HG02571 (cell line): ENCODE data around the gene PSMA1.
"Not testable (repeated sequence)": the region's sequence is repeated elsewhere in the genome, so short reads cannot be mapped to it uniquely, and the experiment has no call there.

Experiments used
- ATAC-seq: cut with Tn5 transposase; IDR thresholded peaks from one replicate; pipeline ENCODE4 v1.9.1; 2021; ENCODE audit warnings: mild to moderate bottlenecking, moderate library complexity; ENCODE audit not compliant: unreplicated experiment

PSMA1 gene

GRCh38 chr11:14519917-14520746, at the start of gene PSMA1:
PSMA1 (minus strand) TSS chr11:14520386; CDS start chr11:14520299, 87 bp downstream.
- peak; percentile 89 for ATAC-seq

- not testable (repeated sequence) for ATAC-seq
Observed at GRCh38 chr11:14569516-14569915, 49.3 kb upstream of the PSMA1 start.

DNA sequence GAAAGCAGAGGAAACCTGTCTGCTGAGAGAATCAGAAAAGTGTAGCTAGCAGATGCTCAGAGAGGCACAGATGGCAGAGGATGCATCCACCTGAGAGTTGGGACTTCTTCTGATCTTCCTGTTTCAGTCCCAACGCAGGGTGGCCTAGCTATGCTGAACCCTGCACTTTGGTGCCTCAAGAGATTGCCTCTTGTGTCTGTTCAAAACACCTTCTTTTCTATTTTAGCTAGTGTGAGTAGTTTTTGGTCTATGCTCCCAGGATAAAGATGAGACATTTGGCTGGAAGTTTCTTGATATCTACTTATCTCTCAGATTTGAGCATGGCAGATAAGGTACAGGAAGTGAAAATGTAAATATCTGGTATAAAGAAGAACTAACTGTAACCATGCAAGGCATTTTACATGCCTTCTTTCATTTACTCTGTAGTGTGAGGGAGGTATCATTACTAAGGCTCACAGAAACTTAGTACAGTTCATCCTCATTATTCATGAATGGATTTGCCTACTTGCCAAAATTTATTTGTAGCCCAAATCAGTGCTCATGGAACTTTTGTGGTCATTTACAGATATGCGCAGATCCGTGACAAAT, 47.0 kb upstream of the PSMA1 start:
- no peak for ATAC-seq

DNA sequence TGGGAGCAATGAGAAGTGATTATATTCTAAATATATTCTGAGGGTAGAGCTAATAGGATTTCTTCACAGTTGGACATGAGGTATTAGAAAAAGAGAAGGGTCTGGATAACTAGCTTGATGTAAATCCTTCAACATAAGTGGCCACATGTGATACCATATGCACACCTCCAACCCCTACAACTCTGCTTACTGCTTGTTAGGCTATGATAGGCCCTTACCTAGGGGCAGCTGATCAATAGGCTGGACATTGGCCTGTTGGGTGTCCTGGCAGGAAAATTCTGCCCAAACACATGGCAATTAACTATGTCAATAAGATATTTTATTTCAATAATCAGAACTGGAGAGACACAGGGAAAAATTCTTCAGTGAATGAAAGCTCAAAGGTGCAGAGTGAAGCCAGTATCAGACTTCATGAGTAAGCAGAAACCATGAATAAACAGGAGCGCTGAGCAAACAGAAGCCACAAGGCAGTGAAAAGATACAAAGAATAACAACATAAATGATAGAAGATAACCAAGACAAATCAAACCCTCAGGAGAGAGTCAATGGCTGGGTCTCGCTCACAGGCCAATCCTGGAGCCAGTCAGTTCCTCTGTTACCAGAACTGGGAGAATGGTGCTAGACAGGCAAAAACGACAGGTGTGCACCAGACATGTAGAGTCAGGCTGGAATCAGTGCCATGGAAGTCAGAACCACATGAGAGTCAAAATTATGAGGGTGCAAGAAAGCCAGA, 46.3 kb upstream of the PSMA1 start:
- ATAC-seq: no peak

DNA sequence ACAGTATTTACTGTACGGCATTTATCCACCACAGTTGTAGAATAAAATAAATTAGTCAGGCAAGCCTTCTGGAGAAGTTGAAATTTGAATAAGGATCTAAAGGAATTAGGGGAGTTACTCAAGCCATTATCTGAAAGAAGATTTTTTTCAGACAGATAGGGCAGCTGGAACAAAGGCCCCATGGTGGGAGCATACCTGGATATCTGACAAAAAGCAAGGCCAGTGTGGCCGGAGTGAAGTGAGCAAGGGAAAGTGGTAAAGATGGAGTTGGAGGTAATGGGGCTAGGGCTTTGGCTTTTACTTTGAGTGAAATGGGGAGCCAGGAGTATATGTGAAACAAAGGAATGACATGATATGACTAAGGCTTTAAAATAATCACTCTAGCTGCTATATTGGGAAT, 45.7 kb upstream of the PSMA1 start:
- no peak for ATAC-seq

DNA sequence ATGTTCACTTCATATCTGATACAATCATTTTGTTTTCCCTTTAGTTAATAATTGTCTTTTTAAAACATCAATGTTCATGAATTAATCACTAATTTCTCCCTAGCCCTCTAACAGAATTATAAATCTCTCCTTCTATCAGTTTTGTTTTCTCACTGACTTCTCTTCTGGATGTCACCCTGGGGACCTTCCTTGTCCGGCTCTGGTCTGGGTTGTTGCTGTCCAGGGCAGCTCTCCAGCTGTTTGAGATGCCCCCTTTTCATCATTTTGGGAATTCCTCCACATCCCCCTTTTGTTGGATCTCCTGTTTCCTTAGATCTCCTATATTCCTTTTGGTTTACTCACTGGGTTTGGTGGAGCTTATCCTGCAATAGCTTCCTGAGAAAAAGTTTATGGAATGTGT, 35.6 kb upstream of the PSMA1 start:
- no peak for ATAC-seq

DNA sequence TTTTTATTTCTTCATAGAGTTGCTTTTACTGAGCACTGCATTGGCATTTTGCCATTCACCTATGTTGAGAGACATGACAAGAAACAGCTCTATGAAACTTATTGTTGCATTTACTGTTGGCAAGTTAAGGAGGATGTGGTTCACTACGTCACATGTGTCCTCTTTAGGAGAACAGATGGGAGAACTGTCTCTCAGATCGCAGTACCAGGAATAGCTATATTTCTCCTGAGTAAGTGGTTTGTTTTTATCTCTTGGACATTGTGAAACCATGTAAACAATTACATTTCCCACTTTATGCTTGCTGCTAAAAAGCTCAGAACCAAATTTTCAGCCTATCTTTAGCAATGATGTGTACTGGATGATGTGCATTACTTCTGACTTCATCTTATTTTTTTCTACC, 34.8 kb upstream of the PSMA1 start:
- ATAC-seq: no peak

DNA sequence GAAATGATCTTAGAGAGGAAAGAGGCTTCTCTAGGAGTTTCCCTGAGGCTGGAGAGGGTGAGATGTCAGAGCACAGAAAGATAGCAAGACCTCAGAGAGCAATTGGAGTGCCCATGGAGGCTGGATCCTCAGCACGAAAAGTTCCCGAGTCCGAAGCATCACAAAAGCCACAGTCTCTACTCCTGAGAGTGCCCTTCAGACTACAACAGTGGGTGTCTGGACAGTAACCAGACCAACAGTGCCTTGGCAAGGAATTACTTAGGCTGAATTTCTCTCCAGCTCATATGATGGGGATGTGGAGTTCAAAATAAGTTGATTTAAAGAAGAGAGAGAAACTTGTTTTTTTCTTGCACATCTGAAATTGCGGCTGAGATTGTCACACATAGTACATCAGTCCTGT, 31.9 kb upstream of the PSMA1 start:
- ATAC-seq: no peak

DNA sequence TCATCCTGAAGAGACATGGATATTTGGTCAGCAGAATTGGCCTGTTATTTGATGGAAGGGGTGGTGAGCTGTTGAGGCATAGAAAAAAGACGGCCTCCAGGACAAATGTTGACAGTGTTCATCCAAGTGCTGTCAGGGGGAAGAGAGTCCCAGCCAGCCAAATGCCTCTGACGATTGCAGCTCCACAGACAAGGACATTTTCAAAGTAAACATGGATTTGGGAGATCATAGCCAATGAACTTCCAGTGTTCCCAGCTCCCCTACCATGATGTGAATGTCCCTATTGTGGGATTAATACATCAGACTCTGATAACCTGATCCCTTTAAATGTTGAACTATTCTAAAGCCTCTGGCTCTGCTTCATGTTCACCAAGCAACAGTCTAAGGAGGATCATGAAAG, 31.2 kb upstream of the PSMA1 start:
- no peak for ATAC-seq

GRCh38 chr11:14549891-14550290, 29.7 kb upstream of the PSMA1 start:
- ATAC-seq: no peak

DNA sequence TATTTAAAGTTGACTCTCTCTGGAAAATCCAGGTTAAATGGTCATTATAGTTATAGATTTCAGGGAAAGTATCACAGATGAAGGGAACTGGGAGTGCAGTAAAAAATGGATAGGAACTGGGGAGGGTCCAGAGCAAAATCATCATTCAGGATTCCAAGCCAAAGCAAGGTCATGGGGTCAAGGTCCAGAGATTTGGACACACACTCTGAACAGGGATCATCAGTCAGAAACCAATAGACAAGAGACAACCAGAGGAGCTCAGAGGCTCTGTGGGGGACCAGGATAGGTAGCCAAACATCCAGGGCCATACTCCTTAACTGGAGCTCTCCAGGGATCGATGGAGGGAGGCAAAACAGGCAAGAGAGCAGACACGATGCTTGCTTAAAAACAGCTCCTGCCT, 27.3 kb upstream of the PSMA1 start:
- no peak for ATAC-seq

DNA sequence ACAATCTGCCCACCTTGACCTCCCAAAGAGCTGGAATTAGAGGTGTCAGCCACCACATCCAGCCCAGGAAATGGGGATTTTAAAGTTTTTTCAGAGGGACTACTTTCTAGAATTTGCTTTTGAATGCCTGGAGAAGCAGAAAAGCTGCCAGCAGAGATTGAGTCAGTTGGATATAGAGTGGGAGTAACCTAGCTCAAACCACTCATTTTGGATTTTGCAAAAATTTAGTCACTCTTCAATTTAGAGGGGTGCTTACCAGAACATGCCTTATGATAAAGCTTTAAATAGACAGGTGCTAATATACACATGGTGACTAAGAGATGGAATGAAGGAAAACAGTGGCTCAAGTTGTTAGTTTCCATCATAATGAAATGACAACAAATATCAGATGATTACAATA, 26.5 kb upstream of the PSMA1 start:
- no peak for ATAC-seq

GRCh38 chr11:14544611-14545010, 24.4 kb upstream of the PSMA1 start:
- peak; percentile 67 for ATAC-seq

GRCh38 chr11:14543260-14543659, 23.1 kb upstream of the PSMA1 start:
- ATAC-seq: no peak

DNA sequence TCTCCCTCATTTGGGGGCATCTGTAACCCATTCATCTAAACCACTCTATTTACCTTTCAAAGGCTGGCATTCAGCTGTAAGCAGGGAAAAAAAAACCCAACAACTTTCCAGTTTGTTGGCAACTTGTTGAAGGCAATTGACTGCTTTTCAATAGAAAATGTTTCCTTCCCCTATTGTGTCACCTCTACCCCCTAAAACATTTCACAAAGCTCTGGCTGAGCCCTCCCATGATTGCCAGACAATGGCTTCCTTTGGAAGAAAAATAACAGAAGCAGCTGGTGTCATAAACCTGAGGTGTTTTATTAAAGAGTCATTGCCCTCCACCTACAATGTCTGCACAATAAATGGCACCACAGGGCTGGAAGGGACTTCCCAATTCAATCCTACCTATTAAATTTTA, 22.1 kb upstream of the PSMA1 start:
- no peak for ATAC-seq

DNA sequence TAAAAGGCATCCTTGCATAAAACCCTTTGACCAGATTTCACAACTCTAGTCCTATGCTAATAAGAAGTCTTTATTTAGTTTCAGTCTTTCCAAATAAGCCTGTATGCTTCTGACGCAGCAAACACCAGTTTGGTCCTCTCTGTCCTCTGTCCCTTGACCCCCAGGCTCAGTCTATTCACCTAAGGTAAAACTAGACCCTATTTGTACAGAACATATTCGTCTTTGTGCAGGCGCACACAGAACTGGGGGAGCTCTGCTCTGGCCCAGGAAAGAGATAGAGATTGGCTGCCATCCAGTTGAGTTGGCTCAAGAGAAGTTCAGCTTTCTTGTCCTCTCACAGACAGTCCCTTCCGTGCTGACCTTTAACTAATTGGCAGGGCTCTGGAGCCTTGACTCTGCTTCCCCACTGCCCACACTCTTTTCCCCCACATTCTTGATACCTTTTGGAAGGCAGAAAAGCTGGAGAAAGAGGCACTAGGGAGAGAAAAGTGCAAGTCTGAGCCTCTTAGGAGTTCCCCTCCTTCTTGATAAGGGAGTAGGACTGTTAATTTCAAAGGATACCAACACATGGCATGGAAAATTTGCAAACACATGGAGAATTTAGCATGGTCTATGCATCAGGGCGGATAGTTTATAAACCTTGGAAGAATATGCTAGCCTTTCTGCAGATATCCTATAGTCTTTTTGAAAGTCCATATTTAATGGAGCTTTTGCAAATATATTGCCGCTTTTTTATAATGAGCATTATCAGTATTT, 21.2 kb upstream of the PSMA1 start:
- no peak for ATAC-seq

DNA sequence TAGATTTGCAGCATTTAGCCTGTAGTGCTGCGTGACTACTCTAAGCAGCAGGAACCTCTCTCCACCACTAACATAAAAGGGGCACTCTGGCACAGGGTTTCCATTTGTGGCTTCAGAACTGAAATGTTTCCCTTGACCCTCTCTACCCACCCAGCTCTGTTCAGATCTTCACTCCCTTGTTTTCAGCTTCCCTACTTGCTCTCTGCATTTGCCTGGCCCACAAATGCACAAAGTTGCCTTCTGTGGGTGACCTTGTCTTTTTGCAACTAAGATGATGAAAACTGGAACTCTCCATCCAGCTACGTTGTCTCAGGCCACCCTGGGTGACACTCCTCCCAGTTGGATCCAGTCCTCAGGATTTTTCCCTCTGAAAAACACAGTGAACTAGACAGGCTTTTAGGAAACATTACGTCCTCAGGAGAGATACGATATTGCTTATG, 19.8 kb upstream of the PSMA1 start:
- ATAC-seq: no peak

DNA sequence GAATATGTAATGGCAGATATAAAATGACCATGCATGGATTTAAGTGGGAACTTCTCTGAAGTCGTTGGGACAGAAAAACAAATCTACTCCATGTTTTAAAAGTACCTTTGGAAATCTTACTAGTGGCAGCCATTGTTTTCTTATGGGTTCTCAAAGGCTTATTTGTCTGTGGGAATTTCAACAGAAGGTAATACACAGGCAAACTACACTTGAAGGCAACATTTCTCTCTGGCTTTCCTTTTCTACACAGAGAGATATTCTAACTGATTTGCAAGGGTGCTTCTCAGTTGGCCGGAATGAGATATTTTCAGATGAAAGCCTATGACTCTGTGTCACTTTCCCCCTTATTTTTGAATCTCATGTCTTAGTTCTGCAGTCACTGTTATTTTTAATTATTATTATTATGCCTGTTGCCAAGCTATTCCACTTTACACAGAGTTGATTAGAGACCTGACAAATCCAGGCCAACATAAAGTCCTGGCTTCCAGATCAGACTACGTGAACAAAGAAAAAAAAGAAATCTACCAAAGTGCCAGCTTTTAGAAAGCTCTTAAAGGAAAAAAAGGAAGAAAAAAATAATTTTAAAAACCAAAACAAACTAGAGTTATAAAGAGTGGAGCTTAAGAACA, 18.9 kb upstream of the PSMA1 start:
- no peak for ATAC-seq

GRCh38 chr11:14538271-14538925, 18.2 kb upstream of the PSMA1 start:
- no peak for ATAC-seq

DNA sequence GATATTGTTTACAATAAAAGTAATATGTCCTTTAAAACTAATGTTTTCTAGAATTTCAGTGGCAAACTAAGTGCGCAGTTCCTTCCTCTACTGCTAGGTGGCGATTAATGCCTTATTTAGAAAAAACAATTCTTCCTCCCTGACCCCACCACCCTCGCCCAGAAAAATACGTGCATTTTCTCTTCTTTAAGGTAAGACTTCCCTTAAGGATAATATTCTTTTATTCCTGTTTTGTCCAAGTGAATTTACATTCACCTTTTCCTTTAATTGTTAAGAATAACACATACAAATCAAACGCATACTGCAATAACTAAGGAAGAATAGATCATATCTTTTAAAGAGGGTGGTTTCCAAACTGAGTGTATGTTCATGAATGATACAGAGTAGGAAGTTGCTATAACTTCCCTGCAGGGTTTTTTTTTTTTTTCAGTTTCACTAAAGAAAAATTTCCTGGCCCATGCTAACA, 17.0 kb upstream of the PSMA1 start:
- ATAC-seq: peak; percentile 56
